Heart left ventricle (tissue), 16 donors: Measurements from ENCODE around the gene ADCY4. TPM values are rescaled to one million over a fixed set of nuclear protein-coding genes. Genes with fewer than 3 reads are reported as not detected.

Source experiments
- ATAC-seq, 4 donors: fragments of 200-7000 bp; cut with Tn5 transposase; one replicate each; pipeline ENCODE4 v1.9.1; 2020 to 2022; ENCODE audit warnings: moderate library complexity in 4 of 4, mild to moderate bottlenecking in 3 of 4, moderate number of reproducible peaks in 1 of 4
- DNase-seq, 5 donors: peaks; one replicate each; pipeline ENCODE4 v3.0.0-alpha.2; 2020
- H3K27ac ChIP-seq, 12 donors: fragments of 200-600 bp; sonication (generic) in 4 of 12; one replicate each; pipeline versions ENCODE4 v1.5.0 to v1.8.0; 2016 to 2022; ENCODE audit warnings: mild to moderate bottlenecking in 2 of 12
- H3K27me3 ChIP-seq, 9 donors: fragments of 200-600 bp; sonication (generic) in 2 of 9; one replicate each; pipeline versions ENCODE4 v1.5.1 to v1.8.0; 2016 to 2022; ENCODE audit warnings: mild to moderate bottlenecking in 3 of 9
- H3K36me3 ChIP-seq, 9 donors: fragments of 200-600 bp; sonication (generic) in 2 of 9; one replicate each; pipeline versions ENCODE4 v1.5.0 to v1.8.0; 2018 to 2022; ENCODE audit warnings: mild to moderate bottlenecking in 2 of 9
- H3K4me1 ChIP-seq, 12 donors: fragments of 200-600 bp; sonication (generic) in 4 of 12; one replicate each; pipeline versions ENCODE4 v1.5.0 to v1.8.0; 2016 to 2022; ENCODE audit warnings: mild to moderate bottlenecking in 3 of 12
- H3K4me3 ChIP-seq, 12 donors: fragments of 200-600 bp; sonication (generic) in 4 of 12; one replicate each; pipeline versions ENCODE4 v1.5.0 to v1.8.0; 2017 to 2022; ENCODE audit warnings: mild to moderate bottlenecking in 9 of 12, moderate library complexity in 4 of 12
- H3K9me3 ChIP-seq, 12 donors: fragments of 200-600 bp; sonication (generic) in 4 of 12; one replicate each; pipeline versions ENCODE4 v1.5.0 to v1.8.0; 2016 to 2022; ENCODE audit warnings: mild to moderate bottlenecking in 1 of 12
- POLR2A ChIP-seq, 2 donors: fragments of 450-650 bp; IDR thresholded peaks; one replicate each; pipeline ENCODE4 v1.6.1; 2017; ENCODE audit warnings: antibody characterized with exemption in 2 of 2, mild to moderate bottlenecking in 2 of 2, moderate library complexity in 2 of 2
- WGBS, 4 donors: extraction: QIAGEN DNeasy Blood & Tissue Kit in 2 of 4; methylation state at CpG; one replicate each; pipeline versions ENCODE4 v1.1.5 to v1.1.7; 2013 to 2018; 5-methylcytosine and 5-hydroxymethylcytosine counted together
- intact Hi-C, 10 donors: fragments of 100-400 bp; cut with DNase I; formaldehyde crosslinking; loops; one replicate each; pipeline versions ENCODE4 v1.11.1 to v1.14.2; 2022
- polyA plus RNA-seq, 2 donors: library from polyadenylated mRNA; stranded (reverse); fragments of 200-250 nt; gene quantifications; one replicate each; pipeline ENCODE4 v1.2.3, GENCODE V29; 2013
- total RNA-seq, 9 donors: library from RNA; depleted of rRNA in 2 of 9; stranded (reverse); fragments of >200 nt in 2 of 9; fragmentation: NEBNext Ultra II Directional in 3 of 9; extraction: Animal tissue kit (Norgen Biotek cat#: 25700) in 3 of 9; gene quantifications; one replicate each; pipeline versions ENCODE4 v1.1.0 to v1.2.4, GENCODE V29; 2016 to 2023
- TF ChIP-seq, protein P1 (sequence below), 12 donors: fragments of 200-600 bp; sonication (generic) in 4 of 12; IDR thresholded peaks; one replicate each; pipeline versions ENCODE4 v1.5.0 to v1.8.0; 2018 to 2022; ENCODE audit warnings: antibody characterized with exemption in 12 of 12, mild to moderate bottlenecking in 5 of 12
- donor health status: ischemic (EF 13 %, LVEDD 7.1; RV severe dilation, severe dysfunction).
- donor health status: healthy with polysubstance abuse.
- donor health status: DM: no; HTN: yes; CAD: no.
- donor health status: DM: no; HTN: no; CAD: no.
- donor health status: ischemic (EF 25% LVEDD 6.9; RV normal size, moderate dysfunction).
- donor health status: ischemic (EF 25% LVEDD 5.7; RV mildly dilated, moderate dysfunction).
- donor health status: healthy.
- donor health status: DM: yes; HTN: yes; CAD: no.
- donor health status: ischemic (EF 35%, LVEDD 5.7; RV mildly dilated, moderate dysfunction).
- donor health status: nonischemic (EF 11% LVEDD 7.7; RV severe dilation, severe dysfunction).
- donor health status: DM: yes; HTN: yes; CAD: no.
- donor health status: PGD.
- donor health status: ischemic (EF 29% LVEDD 5.4; RV normal size, mild dysfunction).
- donor health status: nonischemic (EF 23%, LVEDD 6.1; RV moderate dilation, normal function).

Gene ADCY4
- total and polyA plus RNA-seq, 11 donors, result 20.7 to 47.5 (median 27.5) TPM

DNA sequence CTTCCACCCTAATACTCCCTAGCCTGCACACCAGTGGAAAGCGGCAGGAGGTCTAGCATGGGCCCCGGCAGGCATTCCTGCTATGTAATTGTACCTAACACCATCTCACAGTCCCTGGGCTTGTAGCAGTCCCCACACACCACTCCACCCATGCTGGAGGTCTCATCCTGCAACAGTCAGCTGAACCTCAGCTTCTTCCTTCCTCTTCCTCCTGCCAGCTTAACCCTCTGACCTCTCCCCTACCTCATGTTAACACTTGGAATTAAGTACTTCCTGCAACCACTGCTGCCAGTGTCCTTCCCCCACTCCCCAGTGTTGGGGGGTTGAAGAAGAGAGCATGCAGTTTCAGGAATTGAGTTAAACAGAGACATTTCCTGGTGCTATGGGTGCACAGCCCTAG is 7.6 kb downstream of the ADCY4 start:
- Histone ChIP-seq H3K27ac (peak overlapping the region in 2 of 12 donors; percentile 1 to 78), H3K36me3 (peaks cover 0 to 46% (median 17%) of the 10 kb centered on the region in 9 donors), H3K27me3 (peaks cover 0 to 2% (median 0%) of the 10 kb centered on the region in 9 donors), H3K4me1 (peaks cover under 1 to 57% (median 7%) of the 10 kb centered on the region in 12 donors), H3K4me3 (no peak overlapping the region), H3K9me3 (no peaks in the 10 kb centered on the region)
- no peak for TF ChIP-seq POLR2A (IDR thresholded peaks at IDR 0.05)
- TF ChIP-seq, protein P1, sequence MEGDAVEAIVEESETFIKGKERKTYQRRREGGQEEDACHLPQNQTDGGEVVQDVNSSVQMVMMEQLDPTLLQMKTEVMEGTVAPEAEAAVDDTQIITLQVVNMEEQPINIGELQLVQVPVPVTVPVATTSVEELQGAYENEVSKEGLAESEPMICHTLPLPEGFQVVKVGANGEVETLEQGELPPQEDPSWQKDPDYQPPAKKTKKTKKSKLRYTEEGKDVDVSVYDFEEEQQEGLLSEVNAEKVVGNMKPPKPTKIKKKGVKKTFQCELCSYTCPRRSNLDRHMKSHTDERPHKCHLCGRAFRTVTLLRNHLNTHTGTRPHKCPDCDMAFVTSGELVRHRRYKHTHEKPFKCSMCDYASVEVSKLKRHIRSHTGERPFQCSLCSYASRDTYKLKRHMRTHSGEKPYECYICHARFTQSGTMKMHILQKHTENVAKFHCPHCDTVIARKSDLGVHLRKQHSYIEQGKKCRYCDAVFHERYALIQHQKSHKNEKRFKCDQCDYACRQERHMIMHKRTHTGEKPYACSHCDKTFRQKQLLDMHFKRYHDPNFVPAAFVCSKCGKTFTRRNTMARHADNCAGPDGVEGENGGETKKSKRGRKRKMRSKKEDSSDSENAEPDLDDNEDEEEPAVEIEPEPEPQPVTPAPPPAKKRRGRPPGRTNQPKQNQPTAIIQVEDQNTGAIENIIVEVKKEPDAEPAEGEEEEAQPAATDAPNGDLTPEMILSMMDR (IDR thresholded peaks at IDR 0.05), result no peak
- 57 to 96% (median 95%) methylated on average over 2 of the region's 2 CpGs for WGBS, 4 donors
- DNase-seq, result no peak
- ATAC-seq, result peak in 2 of 4 donors; percentile 14 to 16
- intact Hi-C loops, result no loop called here

DNA sequence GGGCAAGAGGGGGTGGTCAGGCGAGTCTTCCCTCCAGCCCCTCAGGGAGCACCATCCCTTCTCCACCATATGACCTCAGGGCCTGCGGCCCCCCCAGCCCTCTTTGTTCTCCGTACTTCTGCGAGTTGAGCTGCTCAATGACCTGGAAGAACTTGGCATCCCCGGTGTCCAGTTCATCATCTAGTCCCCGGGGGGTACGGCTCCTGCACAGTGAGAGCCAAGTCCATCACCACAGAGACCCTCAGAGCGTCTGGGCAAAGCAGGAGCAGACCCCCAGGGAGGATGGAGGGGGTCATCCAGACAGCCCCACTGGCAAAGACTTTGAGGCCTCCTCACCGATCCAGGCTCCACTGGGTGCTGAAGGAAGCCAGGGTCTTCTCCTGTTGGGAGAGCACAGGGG is 8.9 kb downstream of the ADCY4 start:
- Histone ChIP-seq H3K36me3 (peaks cover 0 to 41% (median 17%) of the 10 kb centered on the region in 9 donors), H3K9me3 (no peaks in the 10 kb centered on the region)
- 76 to 87% (median 86%) methylated on average over 7 to 9 of the region's 9 CpGs for WGBS, 4 donors

DNA sequence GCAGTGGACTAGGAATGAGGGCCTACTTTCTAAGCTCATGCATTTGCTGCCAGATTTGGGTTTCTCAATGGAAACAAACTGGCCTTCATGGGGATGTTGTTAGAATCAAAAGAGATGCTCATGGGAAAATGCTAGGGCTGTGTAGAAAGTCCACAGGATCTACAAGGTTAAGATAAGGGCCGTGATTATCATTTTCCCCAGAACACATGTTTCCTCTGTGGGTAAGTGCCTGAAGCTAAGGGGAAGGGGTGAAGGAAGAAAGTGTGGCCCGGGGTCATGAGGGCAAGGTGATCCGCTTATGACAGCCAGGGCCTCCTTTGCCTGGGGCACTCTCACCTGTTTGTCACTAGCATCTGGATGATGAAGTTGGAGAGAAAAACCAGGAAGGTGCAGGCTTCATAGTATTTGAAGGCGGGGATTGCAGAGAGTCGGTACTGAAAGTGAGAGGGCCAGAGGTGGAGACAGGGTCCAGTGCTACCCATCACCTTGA is 9.8 kb downstream of the ADCY4 start:
- peaks cover 0 to 35% (median 0%) of the 10 kb centered on the region in 12 donors for H3K4me1 ChIP-seq
- no peaks in the 10 kb centered on the region for H3K9me3 ChIP-seq
- no peak for TF ChIP-seq POLR2A (IDR thresholded peaks at IDR 0.05)
- no peak overlapping the region for H3K4me3 ChIP-seq
- H3K27me3 ChIP-seq, result no peaks in the 10 kb centered on the region
- no peak overlapping the region for H3K27ac ChIP-seq
- ATAC-seq (no peak), DNase-seq (no peak)
- WGBS, 4 donors, result 87 to 94% (median 90%) methylated on average over 5 of the region's 5 CpGs
- peaks cover 0 to 47% (median 24%) of the 10 kb centered on the region in 9 donors for H3K36me3 ChIP-seq
- intact Hi-C loops, result no loop called here

More for the DNA sequence above, 8.9 kb downstream of the ADCY4 start:
- Histone ChIP-seq H3K4me1 (peaks cover 0 to 44% (median 0%) of the 10 kb centered on the region in 12 donors), H3K27ac (no peak overlapping the region), H3K27me3 (no peaks in the 10 kb centered on the region), H3K4me3 (no peak overlapping the region)
- no peak for DNase-seq
- TF ChIP-seq, protein P1 (IDR thresholded peaks at IDR 0.05), result no peak
- no peak for TF ChIP-seq POLR2A (IDR thresholded peaks at IDR 0.05)
- ATAC-seq, result no peak
- intact Hi-C loops, result no loop called here

DNA sequence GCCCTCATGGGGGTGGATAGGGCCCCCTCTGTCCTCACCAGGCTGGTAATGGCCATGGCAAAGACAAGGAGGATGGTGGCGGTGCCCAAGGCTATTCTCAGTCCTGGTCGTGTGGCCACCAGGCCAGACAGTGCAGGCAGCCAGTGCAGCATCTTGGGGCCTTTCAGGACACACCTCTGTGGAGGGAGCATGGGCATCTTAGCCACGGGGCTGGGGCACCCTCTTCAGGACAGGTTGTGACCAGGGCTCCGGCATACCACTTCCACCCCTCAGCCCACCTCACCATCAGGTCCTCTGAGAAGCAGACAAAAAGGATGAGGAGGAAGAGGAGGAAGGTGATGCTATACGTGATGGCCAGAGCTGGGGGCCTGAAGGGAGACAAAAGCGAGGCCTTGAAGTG is 10.8 kb downstream of the ADCY4 start:
- H3K36me3 ChIP-seq, result peaks cover 0 to 52% (median 29%) of the 10 kb centered on the region in 9 donors
- intact Hi-C loops, result no loop called here

More for the DNA sequence above, 10.8 kb downstream of the ADCY4 start:
- Histone ChIP-seq H3K9me3 (no peaks in the 10 kb centered on the region), H3K27ac (no peak overlapping the region), H3K27me3 (peaks cover 0 to 6% (median 0%) of the 10 kb centered on the region in 9 donors), H3K4me1 (peaks cover 0 to 25% (median 0%) of the 10 kb centered on the region in 12 donors), H3K4me3 (no peak overlapping the region)
- WGBS, 4 donors, result 77 to 83% (median 81%) methylated on average over 6 of the region's 6 CpGs
- no peak for TF ChIP-seq POLR2A (IDR thresholded peaks at IDR 0.05)
- TF ChIP-seq, protein P1 (IDR thresholded peaks at IDR 0.05), result no peak
- ATAC-seq (no peak), DNase-seq (no peak)
